Measurements from ENCODE around the gene LCK. TPM values are rescaled to one million over a fixed set of nuclear protein-coding genes. Genes with fewer than 3 reads are reported as not detected.

Gene LCK
- total and polyA plus RNA-seq, 7 donors = 0.36 to 37.3 (median 0.87) TPM; not detected in 1

- intact Hi-C loops (cut with DNase I) = no loop called here
- Histone ChIP-seq H3K27ac (no peak overlapping the region), H3K4me3 (no peak overlapping the region), H3K36me3 (peaks cover 7 to 36% (median 17%) of the 10 kb centered on the region in 4 donors), H3K27me3 (no peaks in the 10 kb centered on the region), H3K9me3 (no peaks in the 10 kb centered on the region), H3K4me1 (peaks cover 0 to under 1% (median 0%) of the 10 kb centered on the region in 4 donors)
- DNase-seq = no peak
- WGBS, 2 donors = 93 to 94% methylated on average over 3 of the region's 3 CpGs
- no peak for TF ChIP-seq EP300 (IDR thresholded peaks at IDR 0.05)
- no peak for TF ChIP-seq POLR2AphosphoS5 (IDR thresholded peaks at IDR 0.05)
- TF ChIP-seq POLR2A (IDR thresholded peaks at IDR 0.05) = no peak
- TF ChIP-seq CTCF (IDR thresholded peaks at IDR 0.05) = no peak
These were observed 53.0 kb downstream of the LCK start for GRCh38 chr1:32303997-32304622.

DNA sequence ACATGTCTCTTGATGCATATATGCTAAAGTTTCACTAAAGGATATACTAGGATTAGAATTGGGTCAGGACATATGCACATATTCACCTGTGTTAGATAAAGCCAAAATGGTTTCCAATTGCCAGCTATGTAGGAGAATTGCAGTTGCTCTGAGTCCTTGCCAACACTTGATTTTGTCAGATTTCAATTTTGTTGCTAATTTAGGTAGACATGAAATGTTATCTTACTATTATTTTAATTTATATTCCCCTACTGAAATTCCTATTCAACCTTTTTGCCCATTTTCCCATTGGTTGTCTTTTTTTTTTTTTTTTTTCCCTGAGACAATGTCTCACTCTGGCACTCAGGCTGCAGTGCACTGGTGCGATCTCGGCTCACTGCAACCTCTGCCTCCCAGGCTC, 54.2 kb downstream of the LCK start:
- H3K27ac ChIP-seq = no peak overlapping the region
- peaks cover 0 to 11% (median 7%) of the 10 kb centered on the region in 4 donors for H3K4me1 ChIP-seq
- 97 to 99% methylated on average over 2 of the region's 2 CpGs for WGBS, 2 donors
- intact Hi-C loops (cut with DNase I) = no loop called here
- TF ChIP-seq POLR2AphosphoS5 (IDR thresholded peaks at IDR 0.05) (no peak), EP300 (IDR thresholded peaks at IDR 0.05) (no peak), CTCF (IDR thresholded peaks at IDR 0.05) (no peak), POLR2A (IDR thresholded peaks at IDR 0.05) (no peak)
- H3K27me3 ChIP-seq = no peaks in the 10 kb centered on the region
- DNase-seq = no peak
- H3K4me3 ChIP-seq = no peak overlapping the region
- no peaks in the 10 kb centered on the region for H3K9me3 ChIP-seq
- peaks cover 7 to 36% (median 17%) of the 10 kb centered on the region in 4 donors for H3K36me3 ChIP-seq

- intact Hi-C loops (cut with DNase I) = no loop called here
- 21 to 72% methylated on average over 2 of the region's 2 CpGs for WGBS, 2 donors
- Histone ChIP-seq H3K27me3 (no peaks in the 10 kb centered on the region), H3K36me3 (peaks cover 7 to 34% (median 17%) of the 10 kb centered on the region in 4 donors), H3K27ac (no peak overlapping the region), H3K4me3 (no peak overlapping the region), H3K9me3 (no peaks in the 10 kb centered on the region), H3K4me1 (peaks cover 0 to 11% (median 7%) of the 10 kb centered on the region in 4 donors)
- no peak for TF ChIP-seq CTCF (IDR thresholded peaks at IDR 0.05)
- no peak for TF ChIP-seq POLR2A (IDR thresholded peaks at IDR 0.05)
- no peak for TF ChIP-seq POLR2AphosphoS5 (IDR thresholded peaks at IDR 0.05)
- TF ChIP-seq EP300 (IDR thresholded peaks at IDR 0.05) = no peak
- no peak for DNase-seq
These were observed 56.3 kb downstream of the LCK start for GRCh38 chr1:32307324-32307723.

DNA sequence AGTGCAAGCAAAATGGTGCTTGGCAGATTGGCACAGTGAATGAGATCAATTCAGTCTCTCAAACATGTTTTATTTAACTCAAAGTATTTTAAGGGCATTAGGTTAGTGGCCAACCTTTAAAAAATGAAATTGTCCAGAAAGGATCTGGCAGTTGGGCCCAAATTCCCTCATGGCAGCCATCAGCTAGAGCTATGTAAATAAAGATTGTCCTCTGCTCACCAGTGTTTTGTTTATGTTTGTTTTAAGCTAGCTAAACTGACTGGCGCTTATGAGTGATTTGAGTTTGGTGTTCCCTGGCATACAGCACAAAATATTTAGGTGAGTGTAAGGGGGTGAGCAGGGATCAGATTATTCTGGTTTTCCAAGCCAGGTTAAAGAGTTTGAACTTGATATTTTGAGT, 58.9 kb downstream of the LCK start:
- Histone ChIP-seq H3K9me3 (no peaks in the 10 kb centered on the region), H3K27ac (no peak overlapping the region), H3K4me3 (no peak overlapping the region), H3K4me1 (peaks cover 0 to 11% (median 7%) of the 10 kb centered on the region in 4 donors), H3K36me3 (peaks cover 0 to 8% (median 0%) of the 10 kb centered on the region in 4 donors), H3K27me3 (no peaks in the 10 kb centered on the region)
- intact Hi-C loops (cut with DNase I) = no loop called here
- 26 to 66% methylated on average over 1 of the region's 1 CpG for WGBS, 2 donors
- TF ChIP-seq EP300 (IDR thresholded peaks at IDR 0.05) (no peak), CTCF (IDR thresholded peaks at IDR 0.05) (no peak), POLR2A (IDR thresholded peaks at IDR 0.05) (no peak), POLR2AphosphoS5 (IDR thresholded peaks at IDR 0.05) (no peak)
- no peak for DNase-seq
